Endometrial microvascular endothelial cells (primary cell): Measurements from ENCODE around the gene CHN2. TPM values are rescaled to one million over a fixed set of nuclear protein-coding genes. Genes with fewer than 3 reads are reported as not detected.
"Not testable (repeated sequence)": the region's sequence is repeated elsewhere in the genome, so short reads cannot be mapped to it uniquely, and the experiment has no call there.

Source experiments
- in situ Hi-C: cut with HindIII; loops from 2 replicates; pipeline ENCODE4 v1.10.0; 2017; ENCODE audit warnings: low sequenced_read_pairs, low pct_unique_long_range_greater_than_20kb; ENCODE audit errors: inconsistent ontology term
- total RNA-seq: library from RNA; depleted of rRNA; stranded (reverse); fragments of >200 nt; gene quantifications from one replicate; pipeline ENCODE4 v1.2.3, GENCODE V29; 2015; ENCODE audit errors: inconsistent ontology term

The CHN2 gene
- total RNA-seq, 1 donor from 2014 or later, result 0.28 TPM

DNA sequence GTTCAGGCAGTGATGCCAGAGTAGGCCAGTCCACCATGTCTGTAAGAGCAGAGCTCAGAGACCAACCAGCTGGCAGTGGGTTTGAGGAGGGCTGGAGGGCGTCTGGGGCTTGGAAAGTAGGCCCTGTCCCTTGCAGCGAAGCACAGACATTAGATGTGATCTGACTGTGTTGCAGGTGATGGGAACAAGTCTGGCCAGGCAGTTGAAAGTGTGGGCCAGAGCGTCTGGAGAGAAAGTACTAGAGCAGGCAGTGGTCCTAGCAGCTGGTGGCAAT, 53.3 kb downstream of the CHN2 start:
- in situ Hi-C loops, result no loop called here

DNA sequence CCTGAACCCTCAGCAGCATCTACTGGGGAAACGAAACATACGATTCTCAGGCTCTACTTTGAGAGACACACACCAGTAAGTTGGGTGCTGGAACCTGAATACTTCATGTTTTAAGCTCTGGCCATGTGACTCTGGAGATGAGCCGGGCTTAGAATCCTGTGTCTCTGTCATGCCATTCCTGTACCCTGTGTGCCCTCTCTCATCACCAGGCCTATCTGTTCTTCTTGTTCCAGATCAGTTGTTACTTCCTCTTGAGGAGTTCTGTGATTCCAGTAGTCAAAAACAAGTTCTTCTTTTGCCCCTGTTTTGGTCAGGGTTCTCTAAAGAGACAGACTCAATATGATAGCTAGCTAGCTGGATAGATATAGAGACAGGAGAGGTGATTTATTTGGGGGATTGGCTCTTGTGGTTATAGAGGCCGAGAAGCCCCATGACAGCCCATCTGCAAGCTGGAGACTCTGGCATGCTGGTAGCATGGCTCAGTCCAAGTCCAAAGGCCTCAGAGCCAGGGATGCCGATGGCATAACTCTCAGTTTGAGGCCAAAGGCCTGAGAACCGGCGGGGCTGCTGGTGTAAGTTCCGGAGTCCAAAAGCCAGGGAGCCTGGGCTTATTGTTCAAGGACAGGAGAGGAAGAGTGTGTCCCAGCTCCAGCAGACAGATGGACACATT, 54.3 kb downstream of the CHN2 start:
- in situ Hi-C loops, result no loop called here

DNA sequence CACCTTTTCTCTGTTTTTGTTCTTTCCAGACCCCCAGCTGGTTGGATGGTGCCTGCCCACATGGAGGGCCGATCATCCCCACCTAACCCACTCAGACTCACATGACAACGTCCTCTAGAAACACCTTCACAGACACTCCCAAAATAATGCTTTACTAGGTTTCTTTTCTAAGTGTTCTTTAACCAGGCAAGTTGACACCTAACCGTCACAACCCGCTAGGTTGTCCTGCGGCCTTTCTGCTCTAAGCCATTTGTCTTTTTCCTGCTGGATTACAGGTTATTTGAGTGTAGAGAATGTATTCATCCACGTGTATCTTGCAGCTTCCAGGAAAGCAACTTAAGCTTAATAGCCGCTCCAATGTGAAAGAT, 54.8 kb downstream of the CHN2 start:
- in situ Hi-C loops, result no loop called here

DNA sequence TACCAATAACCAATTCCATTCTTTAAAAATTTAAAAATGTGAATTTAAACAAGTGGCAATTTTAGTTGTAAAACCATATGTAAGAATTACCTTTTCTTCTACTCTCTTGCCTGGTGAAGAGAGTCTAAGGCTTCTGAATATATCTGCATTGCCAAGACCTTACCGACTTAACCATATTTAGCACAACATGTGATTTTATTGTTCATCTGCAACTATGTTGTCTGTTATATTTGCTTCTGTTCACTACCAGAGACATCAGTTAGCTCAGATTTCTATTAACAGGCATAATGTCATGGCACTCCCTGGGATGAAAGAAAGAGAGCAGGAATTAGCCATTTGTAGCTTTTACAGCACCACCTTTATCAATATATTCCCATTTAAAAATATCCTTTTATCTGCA, 55.3 kb downstream of the CHN2 start:
- in situ Hi-C loops, result no loop called here

DNA sequence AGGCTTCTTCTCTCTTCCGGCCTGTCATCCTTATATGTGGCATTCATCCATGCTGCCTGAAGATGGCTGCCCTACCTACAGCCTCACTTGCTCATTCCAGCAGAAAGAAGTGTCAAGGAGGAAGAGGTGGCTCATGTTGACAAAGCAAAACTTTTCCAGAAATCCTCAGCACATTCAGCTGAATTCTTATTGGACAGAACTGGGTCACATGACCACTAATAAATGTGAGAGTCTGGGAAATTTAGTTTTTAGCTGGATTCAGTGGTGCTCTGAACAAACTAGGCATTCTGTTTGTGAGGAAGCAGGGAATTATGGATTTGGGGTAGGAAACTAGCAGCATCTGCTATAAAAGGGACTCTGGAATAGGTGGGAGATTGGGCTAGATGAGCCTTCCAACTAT, 58.6 kb downstream of the CHN2 start:
- in situ Hi-C loops, result no loop called here

DNA sequence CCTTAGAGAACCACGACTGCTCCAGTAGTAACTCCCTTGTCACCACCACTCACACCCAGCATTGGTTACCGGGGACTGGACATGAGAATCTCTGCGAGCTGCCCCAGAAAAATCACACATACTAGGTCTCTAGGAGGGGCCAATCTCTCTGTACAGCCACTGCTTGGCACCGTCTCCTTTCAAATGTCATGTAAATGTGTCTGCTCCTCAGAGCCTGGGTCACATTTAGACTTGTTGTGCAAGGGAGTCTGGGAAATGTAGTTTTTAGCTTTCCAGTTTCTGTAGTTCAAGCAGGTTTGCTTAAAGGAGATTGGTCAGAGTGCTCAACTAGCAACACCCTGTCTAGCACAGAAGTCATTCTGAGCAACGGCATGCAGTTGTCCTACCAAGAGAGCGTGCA, 60.0 kb downstream of the CHN2 start:
- in situ Hi-C loops, result no loop called here

DNA sequence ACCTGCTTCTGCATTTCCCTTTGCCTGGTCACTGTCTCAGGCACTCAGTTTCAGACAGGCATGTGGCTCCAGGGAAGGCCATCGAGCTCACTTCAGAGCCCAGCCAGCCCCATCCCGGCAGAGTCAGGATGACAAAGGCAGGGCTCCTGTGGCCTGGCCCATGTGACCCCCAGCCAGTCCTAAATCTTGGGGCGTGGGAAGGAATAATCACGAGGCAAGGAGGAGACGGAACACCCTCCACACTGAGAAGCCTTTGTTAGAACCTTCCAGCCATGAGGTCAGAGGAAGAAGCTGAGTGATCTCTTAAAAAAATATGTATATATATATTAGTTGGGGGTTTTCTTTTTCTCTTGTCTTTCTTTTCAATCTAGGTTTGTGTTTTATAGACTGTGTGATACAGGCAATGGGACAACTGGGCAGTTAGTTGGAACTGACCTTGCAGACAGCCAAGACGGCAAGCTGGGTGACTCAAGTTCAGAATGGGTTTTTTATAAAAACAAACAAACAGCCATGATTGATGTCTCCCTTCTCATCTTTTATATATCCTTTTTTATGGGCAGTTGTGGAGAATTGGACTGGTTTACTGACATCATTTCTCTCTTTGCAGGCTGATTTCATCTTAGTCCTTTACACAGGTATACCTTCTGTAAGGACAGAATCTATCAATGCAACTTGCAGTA, 60.8 kb downstream of the CHN2 start:
- in situ Hi-C loops, result no loop called here

DNA sequence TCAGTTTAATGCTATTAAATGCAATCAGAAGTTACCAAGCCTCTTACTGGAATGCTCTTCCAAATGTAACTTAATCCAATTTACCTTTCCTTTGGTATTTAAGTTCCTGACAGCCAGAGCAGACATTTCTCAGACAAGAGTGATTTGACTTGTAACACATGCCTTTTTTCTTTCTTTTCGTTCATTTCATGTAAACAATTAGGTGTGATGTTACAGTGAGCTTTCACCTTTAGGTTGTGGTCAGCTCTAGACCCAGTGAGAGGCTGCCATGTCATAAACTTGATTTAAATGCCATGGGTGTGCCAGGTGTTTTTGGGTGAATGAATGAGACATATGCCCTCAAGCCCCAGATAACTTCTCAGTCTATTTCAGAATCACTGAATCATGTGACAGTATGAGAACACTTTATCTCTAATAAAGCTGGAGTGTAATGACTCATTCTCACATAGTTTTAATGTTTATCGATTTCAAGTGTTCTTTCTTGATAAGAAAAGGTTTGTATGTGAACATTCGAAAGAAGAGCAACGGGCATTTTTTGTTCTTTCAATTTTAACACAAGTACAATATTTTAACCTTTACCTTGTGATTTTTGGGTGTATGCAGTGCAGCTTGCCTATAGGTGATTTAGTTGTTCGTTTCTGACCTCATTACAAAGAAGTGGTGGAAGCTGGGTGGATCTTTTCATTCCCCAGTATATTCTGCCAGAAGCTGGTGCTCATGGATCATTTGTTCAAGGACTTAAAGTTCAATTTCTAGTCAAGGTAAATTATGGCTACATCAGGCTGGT, 61.5 kb downstream of the CHN2 start:
- in situ Hi-C loops, result no loop called here

DNA sequence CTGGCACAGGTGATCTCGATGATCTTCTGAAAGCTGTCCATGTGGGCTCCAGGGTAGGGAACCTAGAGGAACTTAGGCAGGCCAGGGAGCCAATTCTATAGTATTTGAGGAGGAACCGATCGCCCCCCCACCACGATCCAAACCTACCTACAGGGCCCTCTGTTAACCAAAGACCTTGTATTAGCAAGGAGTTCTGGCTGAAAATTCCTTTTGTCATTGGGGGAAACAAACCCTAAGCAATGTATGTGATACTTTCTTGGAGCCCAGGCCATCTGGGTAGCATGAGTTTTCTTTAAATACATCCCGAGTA, 62.1 kb downstream of the CHN2 start:
- in situ Hi-C loops, result no loop called here

DNA sequence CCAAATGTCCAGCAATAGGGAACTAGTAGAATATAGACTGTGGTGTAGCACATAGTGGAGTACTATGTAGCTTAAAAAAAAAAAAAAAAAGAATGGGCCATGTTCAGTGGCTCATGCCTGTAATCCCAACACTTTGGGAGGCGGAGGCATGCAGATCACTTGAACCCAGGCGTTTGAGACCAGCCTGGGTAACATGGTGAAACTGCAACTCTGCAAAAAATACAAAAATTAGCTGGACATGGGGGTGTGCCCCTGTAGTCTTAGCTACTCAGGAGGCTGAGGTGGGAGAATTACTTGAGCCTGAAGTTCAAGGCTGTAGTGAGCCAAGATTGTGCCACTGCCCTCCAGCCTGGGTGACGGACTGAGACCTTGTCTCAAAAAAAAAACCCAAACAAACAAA, 64.4 kb downstream of the CHN2 start:
- in situ Hi-C loops, result no loop called here

DNA sequence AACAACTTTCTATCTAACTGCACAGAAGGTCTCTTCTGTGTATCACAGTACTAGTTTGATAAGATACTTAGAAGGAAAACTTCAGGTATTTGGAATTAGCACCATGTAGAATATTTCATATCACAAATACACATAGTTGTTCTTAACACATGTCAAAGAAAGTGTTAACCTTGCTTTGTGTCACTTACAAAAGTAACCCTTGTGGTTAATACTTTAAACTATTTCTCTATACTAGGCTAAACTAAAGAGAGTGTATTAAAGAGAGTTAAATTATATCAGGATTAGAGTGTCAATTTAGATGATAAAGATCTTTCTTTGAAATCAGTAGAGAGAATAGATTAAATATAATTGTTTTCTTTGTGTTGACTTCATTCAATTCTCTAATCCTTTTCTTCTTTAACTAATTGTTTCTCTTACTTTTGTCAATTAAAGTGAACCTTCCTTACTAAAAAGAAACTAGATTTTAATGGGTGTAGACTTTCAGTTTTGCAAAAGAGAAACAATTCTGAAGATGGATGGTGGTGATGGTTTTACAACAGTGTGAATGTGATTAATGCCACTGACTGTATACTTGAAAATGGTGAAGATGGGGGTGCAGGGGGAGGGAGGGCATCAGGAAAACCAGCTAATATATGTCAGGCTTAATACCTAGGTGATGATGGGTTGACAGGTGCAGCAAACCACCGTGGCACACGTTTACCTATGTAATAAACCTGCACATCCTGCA, 67.8 kb downstream of the CHN2 start:
- in situ Hi-C loops, result no loop called here

DNA sequence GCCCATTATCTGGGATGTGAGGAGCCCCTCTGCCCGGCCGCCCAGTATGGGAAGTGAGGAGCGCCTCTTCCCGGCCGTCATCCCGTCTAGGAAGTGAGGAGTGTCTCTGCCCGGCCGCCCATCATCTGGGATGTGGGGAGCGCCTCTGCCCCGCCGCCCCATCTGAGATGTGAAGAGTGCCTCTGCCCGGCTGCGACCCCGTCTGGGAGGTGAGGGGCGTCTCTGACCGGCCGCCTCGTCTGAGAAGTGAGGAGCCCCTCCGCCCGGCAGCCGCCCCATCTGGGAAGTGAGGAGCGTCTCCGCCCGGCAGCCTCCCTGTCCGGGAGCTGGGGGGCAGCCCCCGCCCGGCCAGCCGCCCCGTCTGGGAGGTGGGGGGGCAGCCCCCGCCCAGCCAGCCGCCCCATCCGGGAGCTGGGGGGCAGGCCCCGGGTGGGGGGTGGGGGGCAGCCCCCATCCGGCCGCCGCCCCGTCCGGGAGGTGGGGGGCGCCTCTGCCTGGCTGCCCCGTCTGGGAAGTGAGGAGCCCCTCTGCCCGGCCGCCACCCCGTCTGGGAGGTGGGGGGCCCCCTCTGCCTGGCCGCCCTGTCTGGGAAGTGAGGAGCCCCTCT, 69.1 kb downstream of the CHN2 start:
- in situ Hi-C loops, result not testable (repeated sequence)

DNA sequence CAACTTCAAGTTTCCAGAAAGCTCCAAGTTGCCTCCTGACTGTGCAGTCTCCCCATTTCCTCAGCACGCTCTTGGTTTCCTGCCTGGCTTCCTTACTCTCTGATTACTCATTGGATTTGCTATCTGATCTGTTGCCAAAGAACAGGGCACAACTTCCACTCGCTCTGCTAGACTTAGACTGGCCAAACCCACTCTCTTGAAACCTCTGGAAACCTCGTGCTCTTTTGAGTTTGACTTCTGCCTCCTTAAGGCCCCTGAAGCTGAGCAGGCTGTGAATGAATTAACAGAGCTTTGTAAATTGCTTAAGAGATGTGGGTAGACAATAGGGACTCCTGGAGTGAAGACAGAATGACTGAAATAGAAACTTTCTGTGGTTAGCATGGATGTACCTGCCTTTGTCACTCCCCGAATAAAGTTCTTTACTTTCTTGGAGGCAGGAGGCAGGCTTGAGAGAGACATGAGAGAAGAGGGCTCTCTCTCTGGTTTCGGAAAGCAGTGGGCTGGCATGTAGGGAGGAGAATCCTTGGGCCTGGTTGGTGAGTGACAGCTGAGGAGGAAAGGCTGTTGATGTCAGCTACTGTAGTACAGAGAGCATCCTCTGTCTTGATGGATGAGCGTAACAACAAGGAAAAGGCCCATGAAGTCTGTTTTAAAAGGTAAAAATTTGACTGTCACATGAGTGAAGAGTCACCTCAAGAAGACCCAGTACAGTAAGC, 70.8 kb downstream of the CHN2 start:
- in situ Hi-C loops, result no loop called here

DNA sequence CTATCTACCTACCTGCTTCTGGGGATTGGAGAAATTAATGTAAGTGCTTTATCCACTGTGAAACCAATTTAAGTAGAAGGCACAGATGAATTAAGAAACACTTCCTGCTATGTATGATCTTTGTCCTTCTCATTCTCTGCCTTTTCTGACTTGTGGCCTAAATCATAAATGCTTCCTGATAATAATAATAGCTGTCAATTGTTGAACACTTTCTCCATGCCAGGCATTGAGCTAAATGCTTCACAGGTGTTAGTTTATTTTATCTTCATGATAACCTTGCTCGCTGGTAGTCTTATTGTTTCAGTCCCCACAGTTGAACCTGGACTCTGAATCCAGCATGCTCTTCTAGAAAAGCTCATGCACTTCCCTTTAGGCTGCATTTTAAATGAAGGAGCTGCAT, 75.4 kb downstream of the CHN2 start:
- in situ Hi-C loops, result no loop called here

DNA sequence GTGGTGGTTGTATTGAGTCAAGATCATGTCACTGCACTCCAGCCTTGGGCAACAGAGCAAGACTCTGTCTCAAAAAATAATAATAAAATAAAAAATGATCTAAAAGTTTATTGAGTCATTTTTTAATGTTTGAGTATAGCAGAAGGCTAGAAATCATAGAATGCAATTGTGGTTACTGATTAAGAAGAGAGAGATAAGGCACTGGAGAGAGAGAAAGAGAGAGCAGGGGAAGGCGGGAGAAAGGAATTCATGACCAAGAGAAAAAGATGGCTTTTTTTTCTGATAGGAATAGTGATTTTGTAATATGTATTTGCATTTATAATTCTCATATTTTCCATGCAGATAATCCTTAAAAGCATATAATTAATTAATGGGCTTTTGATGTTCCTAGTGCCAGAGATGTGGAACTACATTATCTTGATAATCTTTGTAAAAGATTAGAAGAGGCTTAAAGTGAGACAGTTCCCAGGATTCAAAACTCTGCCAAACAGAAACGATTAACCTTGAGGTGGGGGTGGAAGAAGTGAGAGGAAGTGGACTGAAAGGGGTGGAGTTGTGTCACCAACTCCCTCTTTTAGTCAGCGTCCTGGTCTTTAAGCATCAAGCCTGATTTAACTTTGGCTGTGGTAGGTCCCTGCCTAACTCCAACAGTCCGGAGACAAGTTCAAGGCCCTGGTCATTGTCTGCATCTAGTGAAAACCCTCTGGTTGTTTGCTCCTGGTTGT, 76.2 kb downstream of the CHN2 start:
- in situ Hi-C loops, result no loop called here

DNA sequence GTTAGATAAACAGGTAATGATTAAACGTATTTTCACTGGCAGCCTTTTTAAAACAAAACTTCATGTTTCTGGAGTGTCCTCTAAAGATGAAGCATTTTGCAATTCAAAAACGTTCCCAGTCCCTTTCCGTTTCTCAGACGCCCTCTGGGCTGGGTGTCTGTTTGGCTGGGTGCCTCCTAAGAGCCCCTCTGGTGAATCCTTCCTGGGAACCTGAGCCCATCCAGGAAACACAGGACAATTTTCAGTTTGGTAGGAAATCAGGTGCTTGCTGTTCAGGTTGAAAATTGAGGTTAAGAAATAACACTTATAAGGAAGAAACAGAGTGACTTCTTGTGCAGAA, 76.7 kb downstream of the CHN2 start:
- in situ Hi-C loops, result no loop called here

DNA sequence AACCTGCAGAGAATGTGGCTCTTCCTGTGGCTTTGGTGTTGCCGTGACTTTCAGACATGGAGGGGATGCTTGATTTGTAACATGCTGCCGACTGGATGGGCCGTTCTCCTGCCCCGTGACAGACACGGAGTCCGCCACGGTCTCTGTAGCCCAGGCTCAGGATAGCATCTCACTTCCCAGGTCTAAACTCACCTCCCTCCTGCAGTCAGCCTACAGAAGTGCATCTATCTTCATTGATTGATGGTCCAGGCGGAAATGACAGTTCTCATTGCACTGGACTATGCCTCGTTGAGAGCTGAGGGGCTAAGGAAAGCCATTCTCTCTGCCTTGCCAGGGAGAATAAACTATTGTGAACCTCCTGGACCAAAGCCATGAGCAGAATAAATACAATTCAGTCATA, 77.5 kb downstream of the CHN2 start:
- in situ Hi-C loops, result no loop called here

DNA sequence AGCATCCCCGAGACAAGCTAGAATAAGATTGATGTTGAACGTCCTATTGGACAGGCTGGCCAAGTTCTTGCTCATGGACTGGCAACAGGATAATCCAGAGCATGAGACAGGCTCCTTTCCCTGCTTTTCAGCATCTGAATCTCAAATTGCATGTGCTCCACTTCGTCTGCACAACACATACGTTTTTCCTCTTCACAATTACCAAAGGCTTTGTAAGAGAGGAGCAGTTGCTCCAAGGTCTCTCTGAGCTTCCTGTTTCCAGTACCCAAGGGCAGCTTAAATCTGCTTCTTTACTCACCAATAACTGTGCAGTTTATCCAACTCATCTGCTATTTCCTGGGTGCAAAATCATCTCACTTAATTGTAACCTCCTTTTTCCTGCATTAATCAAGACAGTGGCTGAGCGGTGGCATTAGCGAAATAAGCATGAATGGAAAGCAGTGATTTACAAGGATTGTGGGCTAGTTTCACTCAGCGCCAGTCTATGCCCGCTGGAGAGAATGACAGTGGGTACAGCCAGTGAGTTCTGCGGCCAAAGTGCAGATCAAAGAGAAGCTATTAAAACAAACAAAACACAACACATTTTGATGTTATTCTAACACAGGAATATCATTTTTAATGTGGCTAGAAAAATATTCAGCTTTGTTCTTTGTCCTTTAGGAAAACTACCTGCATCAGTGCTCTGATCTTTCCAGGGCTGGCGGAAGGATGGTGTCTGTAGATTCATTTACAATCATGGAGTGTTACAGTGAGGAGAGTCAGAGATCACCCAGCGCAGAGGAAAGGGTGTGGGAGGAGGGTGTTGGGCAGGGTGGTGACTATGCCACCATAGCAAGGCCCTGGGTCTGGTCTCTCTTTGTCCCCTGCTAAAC, 79.8 kb downstream of the CHN2 start:
- in situ Hi-C loops, result no loop called here
